Epithelial cell of proximal tubule (primary cell): Measurements from ENCODE around the gene RAI1. TPM values are rescaled to one million over a fixed set of nuclear protein-coding genes. Genes with fewer than 3 reads are reported as not detected.

Source experiments
- DNase-seq: peaks from one replicate; pipeline ENCODE4 v3.0.0-alpha.2; 2011; ENCODE audit warnings: low read depth
- H3K4me3 ChIP-seq: 2 replicates; pipeline ENCODE4 v1.5.1; 2011; ENCODE audit warnings: low read depth, mild to moderate bottlenecking, low read length
- total RNA-seq: library from RNA; depleted of rRNA; stranded (reverse); fragments of >200 nt; gene quantifications from 2 replicates; pipeline ENCODE4 v1.2.3, GENCODE V29; 2015
- TF ChIP-seq, protein P1 (sequence below): conservative IDR thresholded peaks from 2 replicates; pipeline ENCODE4 v1.5.1; 2012; ENCODE audit warnings: low read depth, mild to moderate bottlenecking, low read length

Gene RAI1
- total RNA-seq, 1 donor from 2014 or later = 13.7 TPM

- H3K4me3 ChIP-seq = no peak overlapping the region
- no peak for DNase-seq
- TF ChIP-seq, protein P1, sequence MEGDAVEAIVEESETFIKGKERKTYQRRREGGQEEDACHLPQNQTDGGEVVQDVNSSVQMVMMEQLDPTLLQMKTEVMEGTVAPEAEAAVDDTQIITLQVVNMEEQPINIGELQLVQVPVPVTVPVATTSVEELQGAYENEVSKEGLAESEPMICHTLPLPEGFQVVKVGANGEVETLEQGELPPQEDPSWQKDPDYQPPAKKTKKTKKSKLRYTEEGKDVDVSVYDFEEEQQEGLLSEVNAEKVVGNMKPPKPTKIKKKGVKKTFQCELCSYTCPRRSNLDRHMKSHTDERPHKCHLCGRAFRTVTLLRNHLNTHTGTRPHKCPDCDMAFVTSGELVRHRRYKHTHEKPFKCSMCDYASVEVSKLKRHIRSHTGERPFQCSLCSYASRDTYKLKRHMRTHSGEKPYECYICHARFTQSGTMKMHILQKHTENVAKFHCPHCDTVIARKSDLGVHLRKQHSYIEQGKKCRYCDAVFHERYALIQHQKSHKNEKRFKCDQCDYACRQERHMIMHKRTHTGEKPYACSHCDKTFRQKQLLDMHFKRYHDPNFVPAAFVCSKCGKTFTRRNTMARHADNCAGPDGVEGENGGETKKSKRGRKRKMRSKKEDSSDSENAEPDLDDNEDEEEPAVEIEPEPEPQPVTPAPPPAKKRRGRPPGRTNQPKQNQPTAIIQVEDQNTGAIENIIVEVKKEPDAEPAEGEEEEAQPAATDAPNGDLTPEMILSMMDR = no peak
These were observed 134.4 kb downstream of the RAI1 start for GRCh38 chr17:17815436-17816200.

DNA sequence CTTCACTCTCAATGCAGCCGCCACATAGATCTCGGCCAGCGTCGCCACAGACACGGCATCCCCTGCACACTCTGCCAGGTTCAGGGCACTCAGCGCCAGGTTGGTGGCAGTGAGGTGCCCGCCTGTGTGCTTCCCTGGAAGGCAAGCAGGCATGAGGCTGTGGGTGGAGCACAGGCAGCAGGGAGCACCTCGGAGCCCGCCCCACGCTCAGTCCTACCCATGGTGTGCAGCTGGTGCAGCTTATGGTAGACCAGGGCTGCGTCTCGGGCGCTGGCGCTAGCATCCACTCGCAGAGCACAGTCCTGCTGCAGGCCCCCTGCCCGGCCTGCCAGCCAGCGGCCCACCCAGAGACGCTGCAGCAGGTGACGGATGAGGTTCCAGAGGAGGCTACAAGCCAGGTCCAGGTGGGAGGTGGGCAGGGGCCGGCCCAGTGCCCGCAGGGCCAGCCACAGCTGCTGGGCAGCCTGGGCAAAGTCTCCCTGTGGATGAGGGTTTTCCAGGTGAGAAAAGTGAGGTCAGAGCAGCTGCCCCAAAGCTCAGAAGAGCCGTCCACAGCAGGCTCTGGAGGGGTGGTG is 135.1 kb downstream of the RAI1 start:
- H3K4me3 ChIP-seq = no peak overlapping the region
- no peak for DNase-seq
- TF ChIP-seq, protein P1 = no peak

DNA sequence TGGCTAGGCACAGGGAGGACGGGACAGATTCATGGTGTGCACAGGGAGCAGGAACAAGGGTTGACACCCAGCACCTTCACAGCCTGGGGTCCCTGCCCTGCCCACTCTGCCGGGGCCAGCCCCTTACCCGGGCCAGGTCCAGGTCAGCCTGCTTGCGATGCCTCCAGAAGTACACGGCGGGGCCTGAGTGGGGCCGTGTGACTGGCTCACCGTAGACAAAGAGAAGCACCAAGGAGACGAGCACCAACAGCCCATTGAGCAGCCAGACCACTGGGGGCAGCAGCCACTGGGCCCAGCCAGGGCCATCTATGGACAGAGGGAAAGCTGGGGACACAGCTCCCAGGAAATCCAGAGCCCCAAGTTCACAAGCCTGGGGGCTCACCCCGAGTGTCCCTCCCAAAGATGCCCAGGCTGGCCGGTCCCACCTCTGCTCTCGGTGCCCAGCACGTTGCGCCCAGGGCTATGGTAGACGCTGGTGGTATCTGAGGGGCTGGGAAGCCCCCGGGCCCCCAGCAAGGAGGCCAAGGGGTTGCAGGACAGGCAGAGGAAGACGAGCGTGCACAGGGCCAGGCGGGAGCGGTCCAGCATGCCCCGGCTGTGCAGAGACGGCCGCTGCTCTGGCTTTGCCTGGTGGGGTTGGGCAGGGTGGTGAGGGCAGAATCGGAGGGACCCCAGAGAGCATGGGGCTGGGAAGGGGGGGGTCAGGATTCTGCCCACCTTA is 135.7 kb downstream of the RAI1 start:
- no peak for DNase-seq
- TF ChIP-seq, protein P1 = peak; percentile 16
- no peak overlapping the region for H3K4me3 ChIP-seq

- H3K4me3 ChIP-seq = no peak overlapping the region
- DNase-seq = no peak
- TF ChIP-seq, protein P1 = no peak
These were observed 136.3 kb downstream of the RAI1 start for GRCh38 chr17:17817552-17817947.

- TF ChIP-seq, protein P1 = no peak
These were observed 136.8 kb downstream of the RAI1 start for GRCh38 chr17:17818088-17818526.

GRCh38 chr17:17819111-17819510 is 137.9 kb downstream of the RAI1 start:
- TF ChIP-seq, protein P1 = no peak
- H3K4me3 ChIP-seq = no peak overlapping the region
- DNase-seq = no peak

More at GRCh38 chr17:17818088-17818526, 136.8 kb downstream of the RAI1 start:
- DNase-seq = no peak
- H3K4me3 ChIP-seq = no peak overlapping the region
